Measurements from ENCODE around the gene SEC16B. TPM values are rescaled to one million over a fixed set of nuclear protein-coding genes. Genes with fewer than 3 reads are reported as not detected.

SEC16B gene
- total RNA-seq, 1 donor from 2014 or later, result 1.9 TPM

GRCh38 chr1:177977141-177977540 is 7.3 kb upstream of the SEC16B start:
- no peak overlapping the region for H3K27ac ChIP-seq (replicated peaks)
- no peaks in the 10 kb centered on the region for H3K27me3 ChIP-seq (ENCODE audit: low read depth)
- TF ChIP-seq, protein P1, sequence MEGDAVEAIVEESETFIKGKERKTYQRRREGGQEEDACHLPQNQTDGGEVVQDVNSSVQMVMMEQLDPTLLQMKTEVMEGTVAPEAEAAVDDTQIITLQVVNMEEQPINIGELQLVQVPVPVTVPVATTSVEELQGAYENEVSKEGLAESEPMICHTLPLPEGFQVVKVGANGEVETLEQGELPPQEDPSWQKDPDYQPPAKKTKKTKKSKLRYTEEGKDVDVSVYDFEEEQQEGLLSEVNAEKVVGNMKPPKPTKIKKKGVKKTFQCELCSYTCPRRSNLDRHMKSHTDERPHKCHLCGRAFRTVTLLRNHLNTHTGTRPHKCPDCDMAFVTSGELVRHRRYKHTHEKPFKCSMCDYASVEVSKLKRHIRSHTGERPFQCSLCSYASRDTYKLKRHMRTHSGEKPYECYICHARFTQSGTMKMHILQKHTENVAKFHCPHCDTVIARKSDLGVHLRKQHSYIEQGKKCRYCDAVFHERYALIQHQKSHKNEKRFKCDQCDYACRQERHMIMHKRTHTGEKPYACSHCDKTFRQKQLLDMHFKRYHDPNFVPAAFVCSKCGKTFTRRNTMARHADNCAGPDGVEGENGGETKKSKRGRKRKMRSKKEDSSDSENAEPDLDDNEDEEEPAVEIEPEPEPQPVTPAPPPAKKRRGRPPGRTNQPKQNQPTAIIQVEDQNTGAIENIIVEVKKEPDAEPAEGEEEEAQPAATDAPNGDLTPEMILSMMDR (IDR thresholded peaks at IDR 0.05; ENCODE audit: borderline replicate concordance), result no peak
- no peak overlapping the region for H3K4me3 ChIP-seq
- DNase-seq, result no peak
- no peaks in the 10 kb centered on the region for H3K9me3 ChIP-seq (replicated peaks)
- peaks cover 17% of the 10 kb centered on the region for H3K4me1 ChIP-seq
- no peaks in the 10 kb centered on the region for H3K36me3 ChIP-seq
- intact Hi-C loops (cut with micrococcal nuclease), result no loop called here

DNA sequence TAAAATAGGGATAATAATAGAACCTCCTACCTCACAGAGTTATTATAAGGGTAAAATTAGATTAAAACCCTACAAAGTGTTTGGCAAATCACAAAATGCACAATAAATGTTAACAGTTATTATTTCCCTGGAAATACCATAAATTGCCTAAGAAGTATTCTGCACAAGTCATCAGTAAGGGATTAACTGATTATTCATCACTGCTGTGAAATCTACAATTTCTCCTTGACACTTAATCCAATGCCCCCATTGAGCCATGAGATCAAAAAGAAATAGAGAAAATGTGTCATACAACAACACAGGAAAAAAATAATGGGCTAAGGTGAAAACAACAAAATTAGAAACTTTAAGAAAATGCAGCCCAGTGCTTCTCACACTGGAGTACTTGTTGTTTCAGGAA is 6.7 kb upstream of the SEC16B start:
- no peaks in the 10 kb centered on the region for H3K9me3 ChIP-seq (replicated peaks)
- H3K27me3 ChIP-seq (ENCODE audit: low read depth), result no peaks in the 10 kb centered on the region
- intact Hi-C loops (cut with micrococcal nuclease), result no loop called here
- H3K4me1 ChIP-seq, result peaks cover 17% of the 10 kb centered on the region
- no peak for DNase-seq
- TF ChIP-seq, protein P1 (IDR thresholded peaks at IDR 0.05; ENCODE audit: borderline replicate concordance), result no peak
- H3K27ac ChIP-seq (replicated peaks), result no peak overlapping the region
- H3K36me3 ChIP-seq, result no peaks in the 10 kb centered on the region
- no peak overlapping the region for H3K4me3 ChIP-seq

- peaks cover 17% of the 10 kb centered on the region for H3K4me1 ChIP-seq
- no peak overlapping the region for H3K4me3 ChIP-seq
- no peak for DNase-seq
- no peaks in the 10 kb centered on the region for H3K27me3 ChIP-seq (ENCODE audit: low read depth)
- H3K36me3 ChIP-seq, result peaks cover 6% of the 10 kb centered on the region
- TF ChIP-seq, protein P1 (IDR thresholded peaks at IDR 0.05; ENCODE audit: borderline replicate concordance), result no peak
- no peaks in the 10 kb centered on the region for H3K9me3 ChIP-seq (replicated peaks)
- H3K27ac ChIP-seq (replicated peaks), result no peak overlapping the region
- intact Hi-C loops (cut with micrococcal nuclease), result no loop called here
Observed at GRCh38 chr1:177975588-177976495, 6.0 kb upstream of the SEC16B start.

- Histone ChIP-seq H3K4me3 (no peak overlapping the region), H3K27ac (replicated peaks) (no peak overlapping the region), H3K9me3 (replicated peaks) (no peaks in the 10 kb centered on the region), H3K36me3 (peaks cover 6% of the 10 kb centered on the region), H3K4me1 (peaks cover 13% of the 10 kb centered on the region), H3K27me3 (ENCODE audit: low read depth) (no peaks in the 10 kb centered on the region)
- TF ChIP-seq, protein P1 (IDR thresholded peaks at IDR 0.05; ENCODE audit: borderline replicate concordance), result no peak
- intact Hi-C loops (cut with micrococcal nuclease), result no loop called here
- DNase-seq, result no peak
Observed at GRCh38 chr1:177973585-177973984, 3.7 kb upstream of the SEC16B start.

- Histone ChIP-seq H3K9me3 (replicated peaks) (no peaks in the 10 kb centered on the region), H3K27ac (replicated peaks) (no peak overlapping the region), H3K27me3 (ENCODE audit: low read depth) (no peaks in the 10 kb centered on the region), H3K36me3 (peaks cover 37% of the 10 kb centered on the region), H3K4me3 (no peak overlapping the region), H3K4me1 (peaks cover 9% of the 10 kb centered on the region)
- TF ChIP-seq, protein P1 (IDR thresholded peaks at IDR 0.05; ENCODE audit: borderline replicate concordance), result no peak
- DNase-seq, result no peak
- intact Hi-C loops (cut with micrococcal nuclease), result no loop called here
Observed at GRCh38 chr1:177969109-177969508, 749 bp downstream of the SEC16B start.

All from left ventricle myocardium inferior (tissue), 1 donor.